HL-60 (cell line): ENCODE results near the gene TAF9.
"Not testable (repeated sequence)": the region's sequence is repeated elsewhere in the genome, so short reads cannot be mapped to it uniquely, and the experiment has no call there.

Experiments
- CTCF ChIP-seq: IDR thresholded peaks from one replicate; pipeline ENCODE4 v1.5.1; 2011; ENCODE audit warnings: low read length, control low read depth, inconsistent platforms; ENCODE audit not compliant: insufficient read depth
- POLR2AphosphoS5 ChIP-seq: IDR thresholded peaks from 2 replicates; pipeline ENCODE4 v1.6.1; 2012; ENCODE audit warnings: low read depth
- REST ChIP-seq: IDR thresholded peaks from 2 replicates; pipeline ENCODE4 v1.6.1; 2012; ENCODE audit warnings: low read depth; ENCODE audit not compliant: insufficient replicate concordance

GRCh38 chr5:69370335-69370734 is 1.0 kb upstream of the TAF9 start:
- TF ChIP-seq CTCF, REST, POLR2AphosphoS5: not testable (repeated sequence)
